Measurements from ENCODE around the gene PHYKPL.

DNA sequence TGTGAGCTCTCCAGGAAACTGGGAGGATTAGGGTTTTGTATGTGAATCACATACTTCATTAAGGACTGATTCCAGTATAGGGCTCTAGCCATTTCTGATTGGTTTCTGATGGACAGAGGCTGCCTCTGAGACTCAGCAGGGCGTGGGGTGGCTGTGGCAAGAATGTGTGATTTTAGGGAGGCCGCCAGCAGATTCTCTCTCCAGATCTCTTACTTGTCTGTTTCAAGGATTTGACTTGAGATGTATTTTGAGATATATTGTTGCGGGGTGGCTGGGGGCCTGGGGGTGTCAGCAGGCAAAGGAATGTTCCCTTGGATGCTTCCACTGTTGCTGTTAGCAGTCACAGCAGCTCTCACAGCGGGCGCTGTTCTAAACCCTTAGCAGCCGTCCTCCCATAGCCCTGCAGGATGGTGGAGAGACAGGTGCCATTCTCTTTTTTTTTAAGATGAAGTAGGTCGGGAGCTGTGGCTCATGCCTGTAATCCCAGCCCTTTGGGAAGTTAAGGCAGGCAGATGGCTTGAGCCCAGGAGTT is 36.3 kb downstream of the PHYKPL start:
- TF ChIP-seq POLR2A (IDR thresholded peaks at IDR 0.05) (no peak), POLR2AphosphoS5 (IDR thresholded peaks at IDR 0.05) (no peak)
- TF ChIP-seq, protein P1, sequence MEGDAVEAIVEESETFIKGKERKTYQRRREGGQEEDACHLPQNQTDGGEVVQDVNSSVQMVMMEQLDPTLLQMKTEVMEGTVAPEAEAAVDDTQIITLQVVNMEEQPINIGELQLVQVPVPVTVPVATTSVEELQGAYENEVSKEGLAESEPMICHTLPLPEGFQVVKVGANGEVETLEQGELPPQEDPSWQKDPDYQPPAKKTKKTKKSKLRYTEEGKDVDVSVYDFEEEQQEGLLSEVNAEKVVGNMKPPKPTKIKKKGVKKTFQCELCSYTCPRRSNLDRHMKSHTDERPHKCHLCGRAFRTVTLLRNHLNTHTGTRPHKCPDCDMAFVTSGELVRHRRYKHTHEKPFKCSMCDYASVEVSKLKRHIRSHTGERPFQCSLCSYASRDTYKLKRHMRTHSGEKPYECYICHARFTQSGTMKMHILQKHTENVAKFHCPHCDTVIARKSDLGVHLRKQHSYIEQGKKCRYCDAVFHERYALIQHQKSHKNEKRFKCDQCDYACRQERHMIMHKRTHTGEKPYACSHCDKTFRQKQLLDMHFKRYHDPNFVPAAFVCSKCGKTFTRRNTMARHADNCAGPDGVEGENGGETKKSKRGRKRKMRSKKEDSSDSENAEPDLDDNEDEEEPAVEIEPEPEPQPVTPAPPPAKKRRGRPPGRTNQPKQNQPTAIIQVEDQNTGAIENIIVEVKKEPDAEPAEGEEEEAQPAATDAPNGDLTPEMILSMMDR (IDR thresholded peaks at IDR 0.05) = no peak

Measured in prostate gland (tissue), 2 donors.